MV-4-11 (cell line): ENCODE measurements around the gene SQOR.

Experiments used
- DNase-seq: peaks from one replicate; lab custom pipeline; 2025; lab: John Stamatoyannopoulos, UW

Gene SQOR

DNA sequence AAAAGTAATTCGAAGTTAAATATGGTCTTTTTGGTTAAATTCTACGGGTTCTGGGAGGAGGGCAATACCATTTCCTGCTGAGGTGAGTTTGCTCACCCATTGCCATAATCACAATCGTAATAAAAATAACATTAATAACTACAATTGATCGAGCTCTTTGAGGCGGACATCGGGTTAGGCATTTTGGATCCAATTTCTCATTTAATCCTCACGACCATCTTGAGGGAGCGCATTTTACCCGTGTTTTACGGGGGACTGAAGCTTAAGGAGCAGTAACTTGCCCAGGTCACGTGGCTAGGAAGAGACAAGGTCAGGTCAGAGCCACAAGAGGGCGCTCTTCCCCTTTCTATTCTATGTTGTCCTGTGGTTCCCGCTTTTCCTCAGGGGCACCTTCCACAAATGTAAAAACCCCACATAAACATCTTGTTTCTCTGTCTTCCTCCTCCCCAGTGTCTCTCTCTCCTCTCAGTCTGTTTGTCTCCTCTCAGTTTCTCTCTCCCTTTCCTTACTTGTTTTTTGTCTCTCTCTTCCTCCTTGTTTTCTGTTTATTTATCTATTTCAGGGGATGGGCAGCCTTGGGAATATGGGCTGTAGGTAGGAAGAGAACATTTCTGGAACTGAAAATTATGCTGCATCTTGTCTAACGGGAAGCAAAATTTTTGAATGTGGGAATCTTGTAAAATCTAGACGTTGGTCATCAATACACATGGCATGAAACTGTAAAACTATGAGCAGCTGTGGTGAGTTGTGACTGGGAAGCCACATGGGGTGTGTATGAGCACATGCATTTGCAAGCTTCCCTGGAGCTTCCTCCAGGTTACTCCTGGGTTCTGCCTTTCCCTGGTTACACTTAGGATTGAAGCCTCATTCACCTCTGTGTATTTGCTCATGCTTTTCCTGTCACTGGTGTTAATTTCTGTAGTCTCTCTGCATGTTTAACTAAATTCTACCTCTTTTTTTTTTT lies 71.0 kb downstream of the SQOR start:
- DNase-seq, result peak; percentile 67

GRCh38 chr15:45710657-45711056 lies 75.8 kb downstream of the SQOR start:
- no peak for DNase-seq

DNA sequence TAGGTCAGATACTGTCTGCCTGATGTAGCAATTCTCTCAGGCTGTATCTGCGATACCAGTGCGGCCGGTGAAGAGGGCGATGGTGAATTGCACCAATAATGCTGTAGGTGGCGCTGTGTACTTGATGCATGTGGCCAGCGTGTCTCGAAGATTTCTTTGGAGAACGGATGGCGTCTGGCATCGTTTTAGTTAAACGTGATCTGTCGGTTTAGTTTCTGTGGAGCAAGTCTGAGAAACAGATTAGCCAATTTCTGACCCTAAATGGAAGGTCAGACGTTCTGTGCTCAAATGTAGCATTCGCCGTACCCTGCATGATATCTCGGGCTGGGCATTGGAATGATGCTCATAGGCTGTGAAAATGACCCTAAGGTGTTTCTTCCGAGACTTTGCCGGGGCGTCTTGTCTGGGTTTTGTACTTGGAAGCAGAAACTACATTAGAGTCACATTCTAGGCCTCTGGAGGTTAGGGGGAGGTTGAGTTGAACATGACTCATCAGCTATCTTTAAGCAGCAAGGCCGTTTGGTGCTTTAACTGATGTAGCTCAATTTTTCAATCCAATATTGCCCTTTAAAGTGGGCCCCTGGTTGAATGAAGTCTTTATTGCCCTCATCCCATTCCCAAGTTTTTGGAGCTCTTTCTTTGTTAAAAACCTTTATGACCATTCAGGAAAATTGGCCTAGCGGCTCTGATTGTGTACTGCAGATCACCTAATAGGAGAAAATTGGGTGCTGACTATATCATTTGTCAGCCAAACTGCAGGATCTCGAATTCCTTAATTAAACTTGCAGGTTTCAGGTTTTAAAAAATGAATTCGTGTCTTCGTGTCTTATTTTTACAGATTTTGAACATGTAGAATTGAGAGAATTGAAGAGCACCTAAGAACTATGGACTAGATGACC lies 80.0 kb downstream of the SQOR start:
- DNase-seq, result peak; percentile 49

DNA sequence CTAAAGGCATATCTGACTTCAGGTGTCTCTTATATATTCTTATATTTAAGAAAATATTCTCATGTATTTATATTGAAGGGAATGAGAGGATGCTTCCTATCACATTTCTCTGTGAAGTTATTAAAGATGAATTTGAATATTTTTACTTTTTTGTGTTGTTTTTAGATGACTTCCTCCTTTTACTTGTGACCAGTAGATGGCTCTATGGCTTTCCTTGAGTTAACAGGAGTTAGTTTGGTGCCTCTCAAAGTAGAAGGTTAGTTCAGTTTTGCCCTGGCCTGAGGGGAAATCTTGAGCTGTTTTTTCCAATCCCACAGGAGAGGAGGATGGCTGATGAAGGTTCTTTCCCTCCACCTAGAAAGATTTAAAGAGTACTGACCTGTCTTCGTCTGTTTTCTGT lies 80.7 kb downstream of the SQOR start:
- DNase-seq, result no peak

GRCh38 chr15:45719490-45719889 lies 84.7 kb downstream of the SQOR start:
- DNase-seq, result no peak

- no peak for DNase-seq
Observed at GRCh38 chr15:45720183-45720582, 85.4 kb downstream of the SQOR start.

DNA sequence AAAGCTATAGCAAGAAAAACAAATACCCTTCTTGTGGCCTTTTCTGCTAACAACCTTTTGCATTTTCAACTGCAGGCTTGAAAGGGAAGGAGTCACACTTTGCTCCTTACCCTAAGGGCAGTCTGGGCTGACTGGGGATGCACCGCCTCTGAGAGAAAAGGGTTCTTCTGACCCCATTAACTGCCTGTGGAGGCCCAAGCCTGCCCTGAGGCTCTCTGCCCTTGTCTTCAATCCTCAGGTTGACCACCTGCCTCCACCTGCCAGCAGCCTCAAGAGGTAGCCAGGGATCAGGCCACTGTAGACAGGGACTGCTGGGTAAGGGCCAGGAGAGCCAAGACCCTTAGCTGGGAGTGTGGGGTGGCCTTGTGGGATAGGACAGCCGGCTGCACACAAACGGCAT lies 93.8 kb downstream of the SQOR start:
- DNase-seq, result no peak

DNA sequence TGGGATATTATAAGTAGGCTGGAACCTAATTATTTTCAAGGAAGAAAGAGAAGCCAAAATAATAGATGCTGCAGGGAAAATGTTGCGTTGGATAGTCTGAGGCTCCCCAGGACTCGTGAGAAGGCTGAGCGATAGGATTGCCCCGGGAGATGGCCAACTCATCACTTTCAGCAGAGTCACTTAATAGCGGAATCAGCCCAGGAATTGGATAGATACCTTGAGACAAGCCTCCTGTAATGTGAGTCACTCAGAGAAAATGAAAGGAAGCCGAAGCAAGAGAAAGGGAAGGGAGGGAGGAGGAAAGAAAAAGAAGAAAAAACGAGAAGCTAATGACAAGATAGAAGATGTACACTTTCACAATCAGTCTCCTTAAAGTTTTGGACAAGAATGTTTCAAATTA lies 94.3 kb downstream of the SQOR start:
- DNase-seq, result no peak

GRCh38 chr15:45731343-45731742 lies 96.5 kb downstream of the SQOR start:
- no peak for DNase-seq

DNA sequence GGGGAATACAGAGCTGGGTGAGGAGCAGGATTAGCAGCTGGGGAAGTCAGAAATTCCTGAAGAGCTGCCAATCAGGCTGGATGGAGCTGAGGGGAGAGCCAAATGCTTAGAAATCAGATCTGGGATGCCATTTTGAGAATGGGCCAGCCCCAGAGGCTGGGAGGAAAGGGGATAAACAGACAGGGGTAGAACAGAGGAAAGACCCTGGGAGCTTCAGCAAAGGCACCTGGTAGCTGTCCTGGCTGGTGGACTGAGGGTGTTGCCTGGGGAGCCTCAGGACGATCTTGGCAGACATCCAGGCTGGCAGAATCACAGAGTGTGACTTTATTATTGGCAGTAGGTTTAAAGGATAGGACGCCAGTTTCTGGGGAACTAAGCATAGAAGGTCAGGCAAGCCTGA lies 97.8 kb downstream of the SQOR start:
- DNase-seq, result no peak

GRCh38 chr15:45734260-45734711 lies 99.5 kb downstream of the SQOR start:
- DNase-seq, result peak; percentile 8
